SKM-1 treated with dmso at 0.1 percent for 144 hours (cell line): ENCODE measurements around the gene GATAD2A.
A peak's percentile ranks its signal among the peaks of the same experiment; 100 is the strongest.

Experiments used
- DNase-seq: peaks from one replicate; lab custom pipeline; 2025; ENCODE audit not compliant: unreplicated experiment; lab: John Stamatoyannopoulos, UW

The GATAD2A gene

DNA sequence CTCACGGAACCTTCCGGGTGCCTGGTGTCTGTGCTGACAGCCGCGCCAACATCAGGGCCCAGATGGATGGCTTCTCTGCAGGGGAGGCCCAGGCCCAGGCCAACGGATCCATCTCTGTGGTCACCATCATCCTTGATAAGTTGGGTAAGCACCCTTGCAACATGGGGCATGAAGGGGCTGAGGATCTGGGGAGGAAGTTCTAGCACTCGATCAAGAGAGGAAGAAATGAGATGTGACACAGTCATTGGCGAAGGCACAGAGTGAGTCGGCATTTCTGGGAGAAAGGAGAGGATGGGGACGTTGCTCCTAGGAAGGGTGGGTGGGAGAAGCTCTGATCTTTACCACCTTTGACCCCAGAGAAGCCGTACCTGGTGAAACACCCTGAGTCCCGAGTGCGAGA, 137.0 kb downstream of the GATAD2A start:
- DNase-seq, result peak; percentile 73

DNA sequence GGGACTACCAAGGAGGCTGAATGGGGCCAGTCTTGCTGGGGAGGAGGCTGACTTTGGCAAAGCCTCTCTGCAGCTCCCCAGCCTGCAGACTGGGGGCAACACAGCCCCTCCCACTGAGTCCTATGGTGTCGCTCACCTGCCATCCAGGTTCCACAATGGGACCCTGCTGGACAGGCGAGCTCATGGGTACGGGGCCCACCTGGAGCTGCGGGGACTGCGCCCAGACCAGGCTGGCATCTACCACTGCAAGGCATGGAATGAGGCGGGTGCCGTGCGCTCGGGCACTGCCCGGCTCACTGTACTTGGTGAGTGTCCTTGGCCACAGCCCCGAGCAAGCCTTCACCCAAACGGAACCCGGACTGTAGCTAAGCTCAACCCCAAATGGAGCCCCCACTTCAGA, 137.6 kb downstream of the GATAD2A start:
- DNase-seq, result no peak

DNA sequence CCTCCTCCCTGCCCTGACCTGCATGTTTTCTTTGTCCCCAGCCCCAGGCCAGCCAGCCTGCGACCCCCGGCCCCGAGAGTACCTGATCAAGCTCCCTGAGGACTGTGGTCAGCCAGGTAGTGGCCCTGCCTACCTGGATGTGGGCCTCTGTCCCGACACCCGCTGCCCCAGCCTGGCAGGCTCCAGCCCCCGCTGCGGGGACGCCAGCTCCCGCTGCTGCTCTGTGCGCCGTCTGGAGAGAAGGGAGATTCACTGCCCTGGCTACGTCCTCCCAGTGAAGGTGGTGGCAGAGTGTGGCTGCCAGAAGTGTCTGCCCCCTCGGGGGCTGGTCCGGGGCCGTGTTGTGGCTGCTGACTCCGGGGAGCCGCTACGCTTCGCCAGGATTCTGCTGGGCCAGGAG, 138.2 kb downstream of the GATAD2A start:
- no peak for DNase-seq

DNA sequence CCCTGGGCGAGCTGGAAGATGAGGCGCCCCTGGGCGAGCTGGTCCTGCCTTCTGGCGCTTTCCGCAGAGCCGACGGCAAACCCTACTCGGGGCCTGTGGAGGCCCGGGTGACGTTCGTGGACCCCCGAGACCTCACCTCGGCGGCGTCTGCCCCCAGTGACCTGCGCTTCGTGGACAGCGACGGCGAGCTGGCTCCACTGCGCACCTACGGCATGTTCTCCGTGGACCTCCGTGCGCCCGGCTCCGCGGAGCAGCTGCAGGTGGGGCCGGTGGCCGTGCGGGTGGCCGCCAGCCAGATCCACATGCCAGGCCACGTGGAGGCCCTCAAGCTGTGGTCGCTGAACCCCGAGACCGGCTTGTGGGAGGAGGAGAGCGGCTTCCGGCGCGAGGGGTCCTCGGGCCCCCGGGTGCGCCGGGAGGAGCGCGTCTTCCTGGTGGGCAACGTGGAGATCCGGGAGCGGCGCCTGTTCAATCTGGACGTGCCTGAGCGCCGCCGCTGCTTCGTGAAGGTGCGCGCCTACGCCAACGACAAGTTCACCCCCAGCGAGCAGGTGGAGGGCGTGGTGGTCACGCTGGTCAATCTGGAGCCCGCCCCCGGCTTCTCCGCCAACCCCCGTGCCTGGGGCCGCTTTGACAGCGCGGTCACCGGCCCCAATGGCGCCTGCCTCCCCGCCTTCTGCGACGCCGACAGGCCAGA, 138.9 kb downstream of the GATAD2A start:
- no peak for DNase-seq

DNA sequence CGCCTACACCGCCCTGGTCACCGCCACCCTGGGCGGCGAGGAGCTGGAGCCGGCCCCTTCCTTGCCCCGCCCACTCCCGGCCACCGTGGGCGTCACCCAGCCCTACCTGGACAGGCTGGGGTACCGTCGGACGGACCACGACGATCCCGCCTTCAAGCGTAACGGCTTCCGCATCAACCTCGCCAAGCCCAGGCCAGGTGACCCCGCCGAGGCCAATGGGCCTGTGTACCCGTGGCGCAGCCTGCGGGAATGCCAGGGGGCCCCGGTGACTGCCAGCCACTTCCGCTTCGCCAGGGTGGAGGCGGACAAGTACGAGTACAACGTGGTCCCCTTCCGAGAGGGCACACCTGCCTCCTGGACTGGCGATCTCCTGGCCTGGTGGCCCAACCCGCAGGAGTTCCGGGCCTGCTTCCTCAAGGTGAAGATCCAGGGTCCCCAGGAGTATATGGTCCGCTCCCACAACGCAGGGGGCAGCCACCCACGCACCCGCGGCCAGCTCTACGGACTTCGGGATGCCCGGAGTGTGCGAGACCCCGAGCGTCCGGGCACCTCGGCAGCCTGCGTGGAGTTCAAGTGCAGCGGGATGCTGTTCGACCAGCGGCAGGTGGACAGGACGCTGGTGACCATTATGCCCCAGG, 139.6 kb downstream of the GATAD2A start:
- no peak for DNase-seq

DNA sequence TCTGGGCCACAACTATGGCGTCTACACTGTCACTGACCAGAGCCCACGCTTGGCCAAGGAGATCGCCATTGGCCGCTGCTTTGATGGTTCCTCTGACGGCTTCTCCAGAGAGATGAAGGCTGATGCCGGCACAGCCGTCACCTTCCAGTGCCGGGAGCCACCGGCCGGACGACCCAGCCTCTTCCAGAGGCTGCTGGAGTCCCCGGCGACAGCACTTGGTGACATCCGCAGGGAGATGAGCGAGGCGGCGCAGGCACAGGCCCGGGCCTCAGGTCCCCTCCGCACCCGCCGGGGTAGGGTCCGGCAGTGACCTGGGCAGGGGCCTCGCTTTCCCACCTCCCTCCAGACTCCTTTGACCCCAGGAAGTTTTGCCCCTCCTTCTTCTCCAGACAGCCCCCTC, 140.2 kb downstream of the GATAD2A start:
- DNase-seq, result no peak

DNA sequence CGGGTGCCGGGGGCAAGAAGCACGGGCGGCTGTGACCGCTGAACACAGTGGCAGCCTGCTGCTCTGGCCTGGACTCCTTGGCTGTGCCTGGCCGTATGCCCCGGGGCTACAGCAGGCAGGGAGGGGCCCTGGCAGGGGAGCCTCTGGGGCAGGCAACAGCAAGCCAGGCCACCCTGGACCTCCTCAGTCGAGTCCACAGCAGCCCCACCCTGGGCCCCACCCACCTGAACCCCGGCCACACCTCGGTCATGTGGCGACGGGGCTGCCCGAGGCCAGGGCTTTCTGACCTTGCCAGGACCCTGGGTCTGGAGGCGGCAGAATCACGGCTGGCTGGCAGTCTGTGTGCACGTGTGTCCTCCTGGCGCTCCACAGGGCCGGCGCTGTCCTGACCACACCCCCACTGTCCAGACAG, 141.3 kb downstream of the GATAD2A start:
- no peak for DNase-seq

DNA sequence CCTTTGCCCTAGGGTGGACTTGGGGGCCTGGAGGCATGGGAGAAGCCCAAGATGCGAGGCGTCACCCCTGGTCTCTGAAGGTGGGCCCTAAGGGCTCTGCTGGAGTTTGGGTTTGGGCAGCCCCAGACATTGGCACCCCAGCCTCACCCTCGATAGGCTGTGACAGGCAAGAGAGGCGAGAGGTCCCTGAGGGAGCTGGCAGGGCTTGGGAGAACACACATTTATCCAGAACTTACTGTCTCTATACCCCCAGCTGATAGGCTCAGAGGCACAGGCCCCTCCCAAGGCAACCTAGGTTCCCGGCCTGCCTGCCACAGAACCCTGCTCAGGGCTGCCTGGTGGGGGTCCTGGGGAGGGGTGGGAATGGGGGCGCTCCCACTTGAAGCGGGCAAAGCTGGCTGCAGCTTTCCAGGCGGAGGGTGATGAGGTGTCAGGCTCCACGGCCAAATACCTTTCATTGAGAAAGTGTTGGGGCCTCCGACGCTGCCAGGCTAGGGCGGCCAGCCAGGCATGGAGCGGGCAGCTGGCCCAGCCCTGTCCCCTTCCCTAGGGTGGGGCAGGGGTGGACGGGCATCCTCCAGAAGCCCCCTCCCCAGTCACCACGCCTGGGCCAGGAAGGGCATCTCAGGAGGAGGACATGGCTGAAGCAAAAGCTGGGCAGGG, 142.3 kb downstream of the GATAD2A start:
- DNase-seq, result no peak

DNA sequence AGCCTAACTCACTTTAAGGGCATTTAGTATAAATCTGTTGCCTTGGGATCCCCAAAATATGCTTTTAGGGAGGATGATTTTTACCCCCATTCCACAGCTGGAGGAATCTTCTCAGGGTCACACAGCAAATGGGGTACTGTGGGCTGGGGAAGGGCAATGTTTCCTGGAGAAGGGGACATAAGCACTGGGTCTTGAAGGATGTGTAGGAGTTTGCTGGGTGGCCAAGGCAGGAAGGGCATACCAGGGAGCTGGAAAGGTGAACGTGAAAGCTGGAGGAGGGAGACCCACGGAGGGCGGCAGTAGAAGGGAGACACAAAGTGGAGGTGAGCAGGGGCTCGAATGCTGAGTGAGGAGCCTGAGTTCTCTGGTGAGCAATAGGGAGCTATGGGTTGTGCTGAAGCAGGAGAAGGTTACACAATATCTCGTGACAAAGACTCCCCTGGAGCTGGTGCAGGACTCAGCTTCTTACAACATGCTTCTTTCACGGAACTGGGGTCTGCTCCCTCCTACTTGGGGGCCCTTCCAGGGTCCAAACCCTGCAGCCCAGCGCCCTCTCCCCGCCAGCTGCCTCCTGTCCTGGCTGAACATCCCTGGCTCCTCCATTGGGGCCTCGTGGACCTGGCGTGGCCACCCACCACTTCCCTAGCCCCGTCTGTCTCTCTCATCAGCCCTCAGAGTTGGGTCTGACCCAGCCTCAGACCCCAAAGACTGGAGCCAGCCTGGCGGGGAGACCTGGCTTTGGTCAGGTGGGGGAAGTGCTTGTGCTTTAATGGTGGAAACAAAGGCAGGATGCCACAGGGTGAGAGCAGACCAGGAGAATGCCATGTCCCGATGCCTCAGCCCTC, 143.7 kb downstream of the GATAD2A start:
- peak; percentile 34 for DNase-seq

DNA sequence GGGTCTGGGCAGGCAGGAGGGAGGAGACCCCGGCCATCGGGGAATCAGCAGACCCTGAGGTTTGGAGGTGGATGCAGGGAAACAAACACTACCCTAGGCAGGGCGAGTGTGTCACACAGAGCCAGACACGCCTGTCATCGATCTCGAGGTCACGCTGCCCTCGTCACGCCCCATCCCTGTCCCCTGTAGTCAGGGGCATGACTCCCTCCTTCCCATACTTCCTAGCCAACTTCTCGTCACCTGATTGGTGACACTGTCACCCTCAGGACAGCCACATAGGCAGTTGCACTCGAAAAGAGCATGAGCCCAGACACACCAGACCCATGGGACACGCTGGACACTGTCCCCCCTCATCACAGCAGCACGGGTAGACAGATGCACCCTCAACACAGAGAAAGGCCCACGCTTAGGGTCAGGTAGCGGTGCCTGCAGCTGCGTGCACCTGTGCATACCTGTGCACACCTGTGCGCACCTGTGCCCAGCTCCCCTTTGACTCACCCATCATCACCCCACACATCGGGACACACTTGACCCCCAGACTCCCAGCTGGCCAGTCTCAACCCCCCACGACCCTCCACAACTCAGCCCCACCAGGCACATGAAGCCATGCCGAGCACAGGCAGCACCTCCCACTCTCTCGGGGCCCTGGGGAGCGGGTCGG, 144.5 kb downstream of the GATAD2A start:
- DNase-seq, result no peak

DNA sequence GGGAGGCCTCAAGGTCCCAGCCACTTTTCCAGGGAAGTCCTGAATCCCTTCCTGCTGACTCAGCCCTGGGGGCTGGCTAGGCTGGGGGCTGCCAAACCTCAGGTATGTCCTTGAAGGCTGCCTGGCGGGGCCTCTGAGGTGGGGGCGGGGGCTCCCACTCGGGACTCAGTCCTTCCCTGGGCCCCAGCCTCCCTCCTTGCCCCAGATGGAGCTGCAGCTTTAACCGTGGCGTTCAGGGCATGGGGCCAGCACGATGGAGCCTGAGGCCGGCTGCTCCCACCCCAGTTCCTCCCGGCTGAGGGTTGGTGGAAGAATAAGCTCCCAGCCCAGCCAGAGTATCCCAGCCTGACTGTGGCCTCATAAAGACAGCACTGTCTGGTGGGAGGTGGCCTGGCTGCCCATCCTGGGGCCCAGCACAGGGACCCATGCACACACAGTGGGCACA, 145.0 kb downstream of the GATAD2A start:
- DNase-seq, result no peak

DNA sequence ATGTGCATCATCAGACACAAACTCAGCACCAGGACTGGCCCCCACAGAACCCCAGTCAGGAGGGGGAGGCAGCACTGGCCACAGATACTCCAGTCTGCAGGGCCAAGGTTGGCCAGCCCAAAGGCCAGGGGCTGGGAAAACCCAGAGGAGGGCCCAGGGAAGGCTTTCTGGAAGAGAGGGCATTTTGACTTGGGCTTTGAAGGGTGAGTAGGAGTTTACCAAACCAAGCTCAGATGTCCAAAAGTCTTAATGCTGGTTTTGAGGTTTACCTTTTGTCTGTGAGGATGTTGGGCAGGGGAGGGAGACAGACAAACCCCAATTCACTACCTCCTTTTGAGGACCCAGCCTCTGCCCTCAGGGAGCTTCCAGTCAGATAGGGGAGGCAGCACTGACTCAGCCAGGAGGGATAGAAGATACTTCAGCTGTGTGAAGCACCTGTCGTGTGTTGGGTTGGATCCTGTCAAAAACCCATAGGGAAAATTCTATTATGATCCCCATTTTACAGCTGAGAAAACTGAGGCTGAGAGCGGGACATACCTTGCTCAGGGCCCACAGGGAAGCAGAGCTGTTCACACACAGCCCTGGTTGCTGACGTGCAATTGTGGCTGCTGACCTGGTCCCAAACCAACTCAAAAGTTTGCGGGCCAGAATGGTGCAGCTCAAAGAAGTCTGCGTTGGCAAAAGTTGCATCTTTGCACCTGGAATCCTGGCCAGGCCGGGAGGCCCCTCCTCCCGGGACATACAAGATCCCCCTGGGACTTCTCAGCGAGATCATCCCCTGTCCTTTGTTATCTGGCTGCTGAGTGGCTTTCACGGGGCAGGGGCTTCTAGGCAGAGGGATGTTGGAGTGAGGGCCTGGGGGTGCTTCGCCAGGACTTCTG, 145.7 kb downstream of the GATAD2A start:
- DNase-seq, result no peak

DNA sequence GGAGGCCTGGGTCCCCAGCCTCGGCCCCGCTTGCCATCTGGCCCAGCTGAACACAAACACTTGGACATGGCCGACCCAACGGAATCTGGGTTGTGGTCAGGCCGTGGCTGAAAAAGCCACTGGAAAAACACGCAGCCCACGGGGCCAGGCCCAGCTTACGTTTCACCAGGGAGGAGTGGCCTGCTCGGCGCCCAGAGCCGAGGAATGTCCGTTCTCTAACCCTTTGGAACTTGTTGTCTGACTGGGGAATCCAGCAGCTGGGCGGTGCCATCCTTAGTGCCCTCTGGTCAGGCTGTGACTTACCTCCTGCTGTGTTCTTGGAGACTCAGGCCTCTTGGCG, 146.3 kb downstream of the GATAD2A start:
- DNase-seq, result no peak

DNA sequence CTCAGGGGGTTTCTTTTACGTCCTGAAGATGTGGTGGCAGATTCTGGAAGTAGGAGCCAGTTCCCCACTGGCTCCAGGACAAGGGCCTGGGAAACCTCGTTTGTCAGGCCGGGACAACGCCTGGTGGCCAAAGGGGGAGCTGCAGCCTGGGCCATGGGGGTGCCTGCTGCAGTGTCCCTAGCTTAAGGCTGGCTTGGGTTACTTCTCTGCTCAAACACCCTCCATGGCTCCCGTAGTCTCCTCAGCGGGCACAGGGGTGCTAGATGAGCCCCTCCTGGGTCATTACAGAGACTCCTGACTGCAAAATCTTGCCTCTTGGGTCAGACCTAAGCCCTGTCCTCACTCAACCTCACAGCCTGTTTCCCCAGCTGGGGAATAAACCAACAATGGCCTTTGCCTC, 147.3 kb downstream of the GATAD2A start:
- peak; percentile 28 for DNase-seq

DNA sequence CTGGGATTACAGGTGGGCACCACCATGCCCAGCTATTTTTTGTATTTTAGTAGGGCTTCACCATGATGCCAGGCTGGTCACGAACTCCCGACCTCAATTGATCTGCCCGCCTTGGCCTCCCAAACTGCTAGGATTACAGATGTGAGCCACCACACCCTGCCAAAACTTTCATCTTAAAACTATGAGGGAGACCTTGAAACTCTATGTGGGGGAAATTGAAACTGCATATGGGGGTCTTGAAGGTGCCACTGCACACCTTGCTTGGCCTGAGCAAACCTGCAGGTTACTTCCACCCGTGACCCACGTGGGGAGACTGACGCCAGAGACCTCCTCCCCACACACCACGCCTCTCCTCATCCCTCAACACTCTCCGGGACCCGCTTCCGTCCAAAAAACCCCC, 148.2 kb downstream of the GATAD2A start:
- DNase-seq, result no peak

DNA sequence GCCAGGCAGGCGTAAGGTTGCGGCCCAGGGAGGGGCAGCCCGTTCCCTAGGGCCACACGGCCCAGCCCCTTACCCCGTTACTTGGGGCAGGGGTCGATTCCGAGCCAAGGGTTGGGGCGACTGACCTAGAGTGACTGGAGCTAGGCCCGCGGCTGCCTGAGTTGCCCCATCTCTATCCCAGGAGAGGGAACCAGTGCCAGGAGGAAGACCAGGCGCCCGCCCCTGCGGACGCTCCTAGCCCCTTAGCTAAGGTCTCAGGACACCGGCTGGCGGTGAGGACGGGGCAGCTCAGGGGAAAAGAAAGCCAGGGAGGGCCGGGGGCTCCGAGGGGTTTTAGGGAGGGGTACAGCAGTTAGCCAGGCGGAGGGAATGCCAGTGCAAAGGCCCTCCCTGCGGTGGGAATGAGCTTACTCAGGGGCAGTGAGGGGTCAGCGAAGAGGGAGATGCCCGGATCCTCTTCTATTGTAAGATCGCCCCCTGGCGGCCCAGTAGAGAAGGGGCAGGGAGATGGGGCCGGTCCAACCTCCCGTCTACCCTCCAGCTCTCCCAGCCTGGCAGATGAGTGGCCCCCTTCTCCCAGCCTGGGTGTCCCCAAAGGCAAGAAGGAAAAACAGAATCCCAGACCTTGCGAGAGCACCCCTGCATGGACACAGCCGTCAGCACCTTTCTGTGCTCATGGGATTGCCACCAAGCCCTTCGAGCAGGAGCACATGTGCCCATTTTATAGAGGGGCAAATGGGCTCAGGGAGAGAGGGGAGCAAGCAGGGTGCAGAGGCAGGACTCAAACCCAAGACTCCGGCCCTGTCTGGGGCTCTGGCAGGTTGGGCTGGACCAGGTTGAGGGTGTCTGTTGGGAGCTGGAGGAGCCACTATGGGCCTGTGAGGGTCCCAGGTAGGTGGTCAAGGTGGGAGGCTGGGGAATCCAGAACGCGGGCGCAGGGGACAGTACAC, 148.9 kb downstream of the GATAD2A start:
- peak; percentile 58 for DNase-seq

DNA sequence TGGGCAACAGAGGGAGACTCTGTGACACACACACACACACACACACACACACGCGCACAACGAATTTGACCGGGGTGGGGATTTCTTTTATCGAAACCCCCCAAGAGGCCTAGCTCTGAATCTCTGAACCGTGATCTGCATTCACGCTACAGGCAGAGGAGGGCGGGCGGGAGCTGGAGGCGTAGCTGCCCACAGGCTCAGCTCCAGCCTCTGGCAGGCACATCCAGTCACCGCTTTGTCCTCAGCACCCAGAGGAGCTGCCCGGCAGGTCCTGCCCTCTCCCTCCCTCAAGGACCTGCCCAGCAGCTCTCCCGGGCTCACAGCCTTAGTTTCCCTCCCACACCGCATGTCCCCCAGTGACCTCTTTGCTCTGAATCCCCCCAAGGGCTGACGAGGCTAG, 152.6 kb downstream of the GATAD2A start:
- DNase-seq, result no peak
